ENCODE measurements around the gene CCDC184.
"Not testable (repeated sequence)": the region's sequence is repeated elsewhere in the genome, so short reads cannot be mapped to it uniquely, and the experiment has no call there.

Gene CCDC184

GRCh38 chr12:48183091-48183875, at the start of gene CCDC184:
Gene CCDC184, plus strand, starts transcription at chr12:48183644. Its CDS starts 479 bp downstream, at chr12:48184123.
- peak; percentile 55 for TF ChIP-seq CTCF (IDR thresholded peaks at IDR 0.05; ENCODE audit: borderline replicate concordance, insufficient read depth, low read depth, low read length)
- H3K4me3 ChIP-seq (ENCODE audit: low read depth, low read length) = peak within 1 kb of the TSS; percentile 71

- no peak overlapping the region for H3K4me3 ChIP-seq (ENCODE audit: low read depth, low read length)
- TF ChIP-seq CTCF (IDR thresholded peaks at IDR 0.05; ENCODE audit: borderline replicate concordance, insufficient read depth, low read depth, low read length) = no peak
These were observed 48.4 kb upstream of the CCDC184 start for GRCh38 chr12:48135027-48135426.

- TF ChIP-seq CTCF (IDR thresholded peaks at IDR 0.05; ENCODE audit: borderline replicate concordance, insufficient read depth, low read depth, low read length) = no peak
- H3K4me3 ChIP-seq (ENCODE audit: low read depth, low read length) = no peak overlapping the region
These were observed 40.4 kb upstream of the CCDC184 start for GRCh38 chr12:48142818-48143674.

GRCh38 chr12:48143898-48144297, 39.5 kb upstream of the CCDC184 start:
- no peak for TF ChIP-seq CTCF (IDR thresholded peaks at IDR 0.05; ENCODE audit: borderline replicate concordance, insufficient read depth, low read depth, low read length)
- H3K4me3 ChIP-seq (ENCODE audit: low read depth, low read length) = no peak overlapping the region

- no peak for TF ChIP-seq CTCF (IDR thresholded peaks at IDR 0.05; ENCODE audit: borderline replicate concordance, insufficient read depth, low read depth, low read length)
- H3K4me3 ChIP-seq (ENCODE audit: low read depth, low read length) = no peak overlapping the region
These were observed 37.5 kb upstream of the CCDC184 start for GRCh38 chr12:48145981-48146380.

- no peak for TF ChIP-seq CTCF (IDR thresholded peaks at IDR 0.05; ENCODE audit: borderline replicate concordance, insufficient read depth, low read depth, low read length)
- no peak overlapping the region for H3K4me3 ChIP-seq (ENCODE audit: low read depth, low read length)
These were observed 32.2 kb upstream of the CCDC184 start for GRCh38 chr12:48151103-48151771.

GRCh38 chr12:48155786-48156185, 27.7 kb upstream of the CCDC184 start:
- not testable (repeated sequence) for H3K4me3 ChIP-seq (ENCODE audit: low read depth, low read length)

All from GM12875 (cell line).